WI38 (cell line): ENCODE results near the gene RMDN2.

Source experiments
- H3K4me3 ChIP-seq: 2 replicates; pipeline ENCODE4 v1.5.1; 2011; ENCODE audit warnings: low read depth, mild to moderate bottlenecking, control low read depth, low read length
- TF ChIP-seq, protein P1 (sequence below): IDR thresholded peaks from 2 replicates; pipeline ENCODE4 v1.5.1; 2012; ENCODE audit warnings: low read depth, mild to moderate bottlenecking, control low read depth, low read length

The RMDN2 gene, protein sequence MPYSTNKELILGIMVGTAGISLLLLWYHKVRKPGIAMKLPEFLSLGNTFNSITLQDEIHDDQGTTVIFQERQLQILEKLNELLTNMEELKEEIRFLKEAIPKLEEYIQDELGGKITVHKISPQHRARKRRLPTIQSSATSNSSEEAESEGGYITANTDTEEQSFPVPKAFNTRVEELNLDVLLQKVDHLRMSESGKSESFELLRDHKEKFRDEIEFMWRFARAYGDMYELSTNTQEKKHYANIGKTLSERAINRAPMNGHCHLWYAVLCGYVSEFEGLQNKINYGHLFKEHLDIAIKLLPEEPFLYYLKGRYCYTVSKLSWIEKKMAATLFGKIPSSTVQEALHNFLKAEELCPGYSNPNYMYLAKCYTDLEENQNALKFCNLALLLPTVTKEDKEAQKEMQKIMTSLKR

DNA sequence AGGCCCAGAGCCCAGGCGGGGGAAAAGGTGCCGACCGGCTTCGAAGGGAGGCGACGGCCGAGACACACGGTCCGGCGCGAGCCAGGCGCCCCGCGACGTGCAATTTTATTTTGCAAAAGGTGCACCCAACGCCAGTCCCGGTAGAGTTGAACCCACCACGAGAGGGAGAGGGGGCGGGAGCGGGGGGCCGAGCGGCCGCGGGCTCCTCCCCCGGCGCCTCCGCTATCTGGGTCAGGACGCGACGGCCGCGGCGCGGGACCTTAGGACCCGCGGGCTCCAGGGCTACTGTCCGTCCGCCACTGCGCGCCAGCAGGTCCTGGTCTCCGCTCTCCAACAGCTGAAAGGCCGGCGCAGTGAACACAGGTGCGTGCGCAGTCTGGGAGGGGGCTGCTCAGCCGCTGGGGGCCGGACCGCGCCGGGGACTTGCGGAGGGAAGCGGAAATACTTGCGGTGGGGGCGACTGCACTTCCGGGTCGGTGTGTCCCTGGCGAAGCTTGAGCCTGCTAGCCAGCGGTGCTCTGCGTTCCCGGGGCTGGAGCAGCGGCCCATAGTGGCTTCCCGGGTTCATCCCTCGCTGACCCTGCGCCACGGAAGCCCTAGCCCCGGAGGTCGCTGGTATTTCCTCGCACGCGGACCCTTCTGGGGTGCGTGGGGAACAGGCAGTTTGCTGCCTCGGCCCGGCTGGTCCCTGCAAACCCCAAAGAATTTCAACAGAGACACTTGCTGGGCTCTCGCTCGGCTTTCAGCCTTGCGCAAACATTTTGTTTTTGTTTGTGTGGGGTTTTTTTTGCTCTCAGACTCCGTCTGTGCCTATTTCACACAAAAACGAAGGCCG lies at the start of gene RMDN2:
RMDN2 (plus strand) TSS at position 225 of the 835 bp plus-strand sequence. CDS start 3,991 bp downstream, outside the sequence.
- peak within 1 kb of the TSS; percentile 80 for H3K4me3 ChIP-seq
- TF ChIP-seq, protein P1, sequence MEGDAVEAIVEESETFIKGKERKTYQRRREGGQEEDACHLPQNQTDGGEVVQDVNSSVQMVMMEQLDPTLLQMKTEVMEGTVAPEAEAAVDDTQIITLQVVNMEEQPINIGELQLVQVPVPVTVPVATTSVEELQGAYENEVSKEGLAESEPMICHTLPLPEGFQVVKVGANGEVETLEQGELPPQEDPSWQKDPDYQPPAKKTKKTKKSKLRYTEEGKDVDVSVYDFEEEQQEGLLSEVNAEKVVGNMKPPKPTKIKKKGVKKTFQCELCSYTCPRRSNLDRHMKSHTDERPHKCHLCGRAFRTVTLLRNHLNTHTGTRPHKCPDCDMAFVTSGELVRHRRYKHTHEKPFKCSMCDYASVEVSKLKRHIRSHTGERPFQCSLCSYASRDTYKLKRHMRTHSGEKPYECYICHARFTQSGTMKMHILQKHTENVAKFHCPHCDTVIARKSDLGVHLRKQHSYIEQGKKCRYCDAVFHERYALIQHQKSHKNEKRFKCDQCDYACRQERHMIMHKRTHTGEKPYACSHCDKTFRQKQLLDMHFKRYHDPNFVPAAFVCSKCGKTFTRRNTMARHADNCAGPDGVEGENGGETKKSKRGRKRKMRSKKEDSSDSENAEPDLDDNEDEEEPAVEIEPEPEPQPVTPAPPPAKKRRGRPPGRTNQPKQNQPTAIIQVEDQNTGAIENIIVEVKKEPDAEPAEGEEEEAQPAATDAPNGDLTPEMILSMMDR: no peak

GRCh38 chr2:37875403-37875906 lies 49.6 kb upstream of the RMDN2 start:
- no peak overlapping the region for H3K4me3 ChIP-seq
- TF ChIP-seq, protein P1: no peak

- TF ChIP-seq, protein P1: no peak
- H3K4me3 ChIP-seq: no peak overlapping the region
These were observed 48.9 kb upstream of the RMDN2 start for GRCh38 chr2:37876227-37876626.

DNA sequence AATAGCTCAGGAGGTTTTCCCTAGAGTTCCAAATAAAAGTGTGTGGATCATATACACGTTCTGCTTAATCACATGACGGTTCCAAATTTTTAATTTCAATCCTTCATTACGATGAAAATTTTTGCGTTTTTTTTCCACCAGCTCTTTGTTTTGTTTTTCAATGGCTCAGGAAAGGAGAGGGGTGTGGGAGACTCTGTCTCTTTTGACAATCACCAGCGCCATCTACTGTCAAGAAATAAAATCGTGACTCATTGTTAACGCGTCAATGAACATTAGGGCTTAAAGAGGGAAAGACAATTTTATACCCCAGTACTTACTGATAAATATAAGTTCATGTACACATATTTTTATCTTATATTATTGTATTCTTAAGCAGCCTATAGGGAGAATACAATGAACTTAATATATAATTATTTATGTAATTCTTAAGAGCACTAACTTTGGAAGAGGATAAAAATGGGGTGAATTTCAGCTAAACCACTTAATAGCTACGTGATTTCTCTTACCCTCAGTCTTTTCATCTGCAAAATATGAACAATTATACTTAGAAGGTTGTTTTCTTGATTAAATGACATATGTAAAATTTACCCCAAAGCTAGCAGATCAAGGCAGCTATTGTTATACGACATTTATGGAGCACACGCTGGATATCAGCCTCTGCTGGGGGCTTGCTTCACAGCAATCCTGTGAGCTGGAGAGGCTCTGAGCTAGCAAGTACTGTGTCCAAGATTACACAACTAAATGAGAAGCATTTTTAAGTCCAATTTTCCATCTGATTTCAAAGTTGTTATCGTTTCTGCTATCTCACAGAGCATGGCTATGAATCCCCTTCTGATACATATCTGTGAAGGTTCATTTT lies 47.4 kb upstream of the RMDN2 start:
- no peak overlapping the region for H3K4me3 ChIP-seq
- TF ChIP-seq, protein P1: peak; percentile 29; the same call in 1 of the 2 replicates

GRCh38 chr2:37878536-37878935 lies 46.6 kb upstream of the RMDN2 start:
- TF ChIP-seq, protein P1: no peak
- H3K4me3 ChIP-seq: no peak overlapping the region

- H3K4me3 ChIP-seq: no peak overlapping the region
- TF ChIP-seq, protein P1: no peak
These were observed 44.5 kb upstream of the RMDN2 start for GRCh38 chr2:37880551-37880950.
